ENCODE measurements around the gene PIMREG. TPM values are rescaled to one million over a fixed set of nuclear protein-coding genes. Genes with fewer than 3 reads are reported as not detected.

Gene PIMREG
- polyA plus RNA-seq, 3 donors, result 17.8 to 20.2 (median 19.4) TPM

DNA sequence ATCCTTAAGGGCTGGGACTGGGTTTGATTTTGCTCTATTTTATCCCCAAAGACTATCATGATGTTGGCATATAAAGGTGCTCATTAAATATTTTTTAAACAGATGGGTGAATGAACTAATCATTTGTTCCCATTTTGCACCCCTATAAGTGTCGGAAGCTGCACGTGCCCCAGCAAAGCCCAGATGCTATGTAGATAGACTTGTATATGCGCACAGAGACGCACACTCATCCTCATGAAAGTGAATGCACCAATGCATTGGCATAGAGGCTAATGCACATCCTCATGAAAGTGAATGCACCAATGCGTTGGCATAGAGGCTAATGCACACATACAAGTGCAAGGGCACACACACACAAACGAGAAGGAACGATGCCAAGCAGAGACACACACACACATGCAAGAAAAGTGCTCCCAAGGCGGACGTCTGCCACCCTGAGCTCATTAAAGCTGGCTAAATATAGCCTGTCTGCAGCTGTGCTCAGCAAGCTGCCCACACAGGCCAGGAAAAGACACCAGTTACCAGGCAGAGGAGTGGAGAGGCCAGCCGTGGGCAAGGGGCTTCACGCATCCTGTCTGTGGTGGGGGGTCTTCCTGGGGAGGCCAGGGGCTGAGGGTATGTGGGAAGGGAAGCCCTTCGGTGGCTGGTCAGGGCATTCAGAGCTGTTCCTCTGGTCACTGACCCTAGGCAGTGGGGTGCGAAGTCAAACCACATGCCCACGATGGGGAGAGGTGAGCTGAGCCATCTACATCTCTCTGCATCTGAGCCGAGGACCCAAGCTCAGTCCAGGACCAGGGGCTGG, 52.6 kb downstream of the PIMREG start:
- DNase-seq (ENCODE audit: low read depth in 3 of 3, low spot score in 2 of 3), result no peak

DNA sequence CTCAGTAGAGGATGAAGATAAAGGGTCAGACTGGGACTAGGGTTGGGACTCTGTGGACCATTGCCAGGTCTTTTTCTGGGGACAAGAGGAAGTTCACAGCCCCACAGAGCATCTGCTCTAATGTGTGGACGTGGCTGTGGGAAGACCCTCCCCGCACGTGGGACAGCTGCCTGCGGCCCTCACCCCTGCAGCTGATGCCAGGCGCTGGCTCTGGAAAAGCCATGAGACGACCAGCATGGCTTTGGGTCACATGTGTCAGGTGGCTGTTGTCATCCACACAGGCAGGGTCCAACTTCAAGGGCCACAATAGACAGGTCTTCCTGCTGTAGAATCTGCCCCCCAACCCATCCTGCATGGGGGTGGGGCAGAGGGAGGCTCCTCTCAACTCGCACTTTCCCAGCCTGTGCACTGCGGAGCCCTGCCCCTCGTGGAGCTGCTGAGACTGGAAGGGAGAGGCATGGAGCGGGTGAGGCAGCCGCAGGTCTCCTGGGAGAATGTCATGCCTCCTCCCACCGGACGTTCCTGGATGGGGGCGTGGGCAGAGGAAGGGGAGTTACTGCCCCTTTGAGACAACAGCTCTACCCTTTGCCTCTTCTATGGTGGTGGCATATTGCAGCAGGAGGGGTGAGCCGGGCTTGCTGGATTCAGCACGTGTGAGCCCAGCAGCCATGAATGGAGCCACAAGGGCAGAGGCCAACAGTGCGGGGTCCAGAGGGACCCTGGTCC, 53.4 kb downstream of the PIMREG start:
- DNase-seq (ENCODE audit: low read depth in 3 of 3, low spot score in 2 of 3), result no peak

DNA sequence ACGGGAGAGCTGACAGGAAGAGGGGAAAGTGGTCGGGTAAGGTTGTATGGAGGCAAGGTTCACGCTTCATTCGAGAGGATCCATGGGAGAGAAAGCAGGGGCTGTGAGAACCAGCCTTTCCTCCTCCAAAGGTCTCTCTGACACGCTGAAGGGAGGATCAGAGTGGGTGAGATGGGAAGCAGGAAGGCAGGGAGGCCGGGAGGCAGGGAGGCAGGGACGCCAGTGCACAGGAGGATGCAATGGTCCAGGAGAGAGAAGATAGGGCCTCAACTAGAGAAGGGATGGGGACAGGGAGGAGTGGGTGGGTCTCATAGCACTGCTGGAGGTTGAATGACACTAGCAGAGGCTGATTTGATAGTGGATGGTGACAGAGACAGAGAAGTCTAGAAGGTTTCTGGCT, 54.1 kb downstream of the PIMREG start:
- no peak for DNase-seq (ENCODE audit: low read depth in 3 of 3, low spot score in 2 of 3)

DNA sequence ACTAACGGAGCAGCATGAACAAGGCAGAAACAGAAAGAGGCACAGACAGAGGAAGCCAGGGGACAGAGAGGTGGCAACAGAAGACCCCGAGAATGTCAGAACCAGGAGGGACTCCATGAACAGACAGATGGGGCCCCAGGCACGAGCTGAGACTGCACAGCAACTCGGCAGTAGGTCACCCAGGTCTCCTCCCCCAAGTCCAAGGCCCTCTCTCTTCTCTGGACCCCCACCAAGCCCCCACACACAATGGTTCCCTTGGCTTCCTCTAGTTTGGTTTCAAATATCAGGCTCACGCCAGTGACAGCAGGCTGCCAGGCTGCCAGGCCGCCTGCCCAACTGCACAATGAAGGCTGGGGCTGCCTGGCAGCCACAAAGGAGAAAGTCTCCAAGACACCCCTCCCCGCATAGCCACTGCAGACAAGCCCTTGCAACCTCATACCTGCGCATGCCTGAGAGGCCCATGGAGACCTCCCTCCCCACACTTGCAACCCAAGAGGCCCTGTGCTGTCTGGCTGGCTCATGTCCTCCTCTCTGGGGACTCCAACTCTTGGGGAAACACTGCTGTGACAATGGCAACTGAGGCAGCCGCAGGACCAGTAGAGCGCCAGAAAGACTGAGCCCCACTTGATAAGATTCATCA, 54.8 kb downstream of the PIMREG start:
- DNase-seq (ENCODE audit: low read depth in 3 of 3, low spot score in 2 of 3), result no peak

Other genes with a start within 250 kb of the PIMREG start
- under 1 TPM in 1 of 3 donors, not detected in 2; 0.19 TPM for gene AIPL1, start 9.3 kb upstream of the PIMREG start, polyA plus RNA-seq (ENCODE audit: insufficient read length in 3 of 3)
- gene PITPNM3, start 112.1 kb downstream of the PIMREG start, polyA plus RNA-seq (ENCODE audit: insufficient read length in 3 of 3), result 1 to 10 TPM; 7.4 to 8.9 (median 8.2) TPM
- 10 to 100 TPM; 29.7 to 37.7 (median 32.4) TPM for gene KIAA0753, start 196.3 kb downstream of the PIMREG start, polyA plus RNA-seq (ENCODE audit: insufficient read length in 3 of 3)
- gene TXNDC17, start 196.6 kb downstream of the PIMREG start, polyA plus RNA-seq (ENCODE audit: insufficient read length in 3 of 3), result 10 to 100 TPM; 86.9 to 98.5 (median 95.4) TPM
- gene MED31, start 207.2 kb downstream of the PIMREG start, polyA plus RNA-seq (ENCODE audit: insufficient read length in 3 of 3), result 10 to 100 TPM; 25.4 to 26.6 (median 26.2) TPM
- 10 to 100 TPM; 10.2 to 10.4 (median 10.3) TPM for gene C17orf100, start 207.3 kb downstream of the PIMREG start, polyA plus RNA-seq (ENCODE audit: insufficient read length in 3 of 3)

Measured in right renal cortex interstitium (tissue), 3 donors.